ENCODE measurements around the gene MPL. TPM values are rescaled to one million over a fixed set of nuclear protein-coding genes. Genes with fewer than 3 reads are reported as not detected.

Gene MPL
- total and polyA plus RNA-seq, 8 donors, result 0.24 to 1.4 (median 1.2) TPM

GRCh38 chr1:43303471-43304313 lies 33.9 kb upstream of the MPL start:
- Histone ChIP-seq H3K4me1 (peaks cover 5 to 34% of the 10 kb centered on the region in 2 donors), H3K27ac (no peak overlapping the region), H3K27me3 (no peaks in the 10 kb centered on the region), H3K36me3 (peaks cover 0 to 8% of the 10 kb centered on the region in 2 donors), H3K4me3 (peak overlapping the region in 1 of 2 donors; percentile 41), H3K9me3 (no peaks in the 10 kb centered on the region)
- intact Hi-C loops (cut with DNase I), result no loop called here
- TF ChIP-seq CTCF (IDR thresholded peaks at IDR 0.05), result no peak
- ATAC-seq (no peak), DNase-seq (no peak)

GRCh38 chr1:43304314-43304681 lies 33.3 kb upstream of the MPL start:
- TF ChIP-seq CTCF (IDR thresholded peaks at IDR 0.05), result no peak
- intact Hi-C loops (cut with DNase I), result no loop called here
- ATAC-seq, result no peak
- H3K27me3 ChIP-seq, result no peaks in the 10 kb centered on the region
- peak overlapping the region in 1 of 2 donors; percentile 41 for H3K4me3 ChIP-seq
- H3K4me1 ChIP-seq, result peaks cover 5 to 34% of the 10 kb centered on the region in 2 donors
- peak in 1 of 4 donors; percentile 16 for DNase-seq
- H3K9me3 ChIP-seq, result no peaks in the 10 kb centered on the region
- H3K36me3 ChIP-seq, result peaks cover 0 to 8% of the 10 kb centered on the region in 2 donors
- no peak overlapping the region for H3K27ac ChIP-seq

GRCh38 chr1:43304771-43305300 lies 32.8 kb upstream of the MPL start:
- Histone ChIP-seq H3K36me3 (peaks cover 0 to 8% of the 10 kb centered on the region in 2 donors), H3K27ac (no peak overlapping the region), H3K9me3 (no peaks in the 10 kb centered on the region), H3K4me1 (peaks cover 5 to 34% of the 10 kb centered on the region in 2 donors), H3K27me3 (no peaks in the 10 kb centered on the region), H3K4me3 (peak overlapping the region in 1 of 2 donors; percentile 41)
- DNase-seq (peak in 1 of 4 donors; percentile 78), ATAC-seq (no peak)
- intact Hi-C loops (cut with DNase I), result no loop called here
- no peak for TF ChIP-seq CTCF (IDR thresholded peaks at IDR 0.05)

GRCh38 chr1:43305461-43305860 lies 32.2 kb upstream of the MPL start:
- Histone ChIP-seq H3K4me3 (no peak overlapping the region), H3K27ac (no peak overlapping the region), H3K4me1 (peaks cover 5 to 34% of the 10 kb centered on the region in 2 donors), H3K9me3 (no peaks in the 10 kb centered on the region), H3K27me3 (no peaks in the 10 kb centered on the region), H3K36me3 (peaks cover 0 to 8% of the 10 kb centered on the region in 2 donors)
- intact Hi-C loops (cut with DNase I), result no loop called here
- ATAC-seq (peak; percentile 4), DNase-seq (no peak)
- no peak for TF ChIP-seq CTCF (IDR thresholded peaks at IDR 0.05)

- Histone ChIP-seq H3K4me3 (no peak overlapping the region), H3K27ac (no peak overlapping the region)
Measured at GRCh38 chr1:43305926-43306687, 31.5 kb upstream of the MPL start.

More at GRCh38 chr1:43305926-43306687, 31.5 kb upstream of the MPL start:
- ATAC-seq (peak; percentile 78), DNase-seq (peak in 2 of 4 donors; percentile 31 to 52)
- no peak for TF ChIP-seq CTCF (IDR thresholded peaks at IDR 0.05)
- intact Hi-C loops (cut with DNase I), result no loop called here
- H3K36me3 ChIP-seq, result peaks cover 0 to 8% of the 10 kb centered on the region in 2 donors
- H3K4me1 ChIP-seq, result peaks cover 5 to 34% of the 10 kb centered on the region in 2 donors
- no peaks in the 10 kb centered on the region for H3K27me3 ChIP-seq
- no peaks in the 10 kb centered on the region for H3K9me3 ChIP-seq

Measured in left lung (tissue), 10 donors.